Central memory CD4-positive, alpha-beta T cell (primary cell): ENCODE data around the gene TSPAN18.
A peak's percentile ranks its signal among the peaks of the same experiment; 100 is the strongest.

Source experiments
- DNase-seq: peaks from one replicate; pipeline ENCODE4 v3.0.0; 2022

Gene TSPAN18

GRCh38 chr11:44948155-44948554 lies 221.4 kb downstream of the TSPAN18 start:
- DNase-seq = no peak

- DNase-seq = peak; percentile 9
Observed at GRCh38 chr11:44949160-44950030, 222.6 kb downstream of the TSPAN18 start.

- DNase-seq = peak; percentile 17
Observed at GRCh38 chr11:44950031-44950624, 223.4 kb downstream of the TSPAN18 start.

GRCh38 chr11:44950625-44951476 lies 224.1 kb downstream of the TSPAN18 start, which contains the start of gene TP53I11:
TSS of gene TP53I11 (minus strand) at chr11:44950883. CDS start at chr11:44938335, 12,548 bp downstream.
- DNase-seq = peak; percentile 45

GRCh38 chr11:44952082-44952481 lies 225.3 kb downstream of the TSPAN18 start:
- DNase-seq = no peak

- no peak for DNase-seq
Observed at GRCh38 chr11:44952500-44953260, 225.9 kb downstream of the TSPAN18 start.

- DNase-seq = no peak
Observed at GRCh38 chr11:44954051-44954906, 227.5 kb downstream of the TSPAN18 start.

- no peak for DNase-seq
Observed at GRCh38 chr11:44955015-44955738, 228.4 kb downstream of the TSPAN18 start.

GRCh38 chr11:44957040-44957515 lies 230.3 kb downstream of the TSPAN18 start:
- no peak for DNase-seq

GRCh38 chr11:44957776-44958564 lies 231.2 kb downstream of the TSPAN18 start:
- no peak for DNase-seq

GRCh38 chr11:44959064-44959463 lies 232.3 kb downstream of the TSPAN18 start:
- DNase-seq = no peak

- no peak for DNase-seq
Observed at GRCh38 chr11:44960200-44960845, 233.6 kb downstream of the TSPAN18 start.

- DNase-seq = no peak
Observed at GRCh38 chr11:44962464-44962863, 235.7 kb downstream of the TSPAN18 start.

- no peak for DNase-seq
Observed at GRCh38 chr11:44963136-44963535, 236.4 kb downstream of the TSPAN18 start.

GRCh38 chr11:44963948-44964347 lies 237.2 kb downstream of the TSPAN18 start:
- no peak for DNase-seq

GRCh38 chr11:44964526-44965209 lies 237.9 kb downstream of the TSPAN18 start:
- DNase-seq = no peak

GRCh38 chr11:44966694-44967093 lies 239.9 kb downstream of the TSPAN18 start:
- no peak for DNase-seq

GRCh38 chr11:44967930-44968496 lies 241.3 kb downstream of the TSPAN18 start:
- DNase-seq = no peak
